ENCODE data around the gene WDFY2.

WDFY2 gene

DNA sequence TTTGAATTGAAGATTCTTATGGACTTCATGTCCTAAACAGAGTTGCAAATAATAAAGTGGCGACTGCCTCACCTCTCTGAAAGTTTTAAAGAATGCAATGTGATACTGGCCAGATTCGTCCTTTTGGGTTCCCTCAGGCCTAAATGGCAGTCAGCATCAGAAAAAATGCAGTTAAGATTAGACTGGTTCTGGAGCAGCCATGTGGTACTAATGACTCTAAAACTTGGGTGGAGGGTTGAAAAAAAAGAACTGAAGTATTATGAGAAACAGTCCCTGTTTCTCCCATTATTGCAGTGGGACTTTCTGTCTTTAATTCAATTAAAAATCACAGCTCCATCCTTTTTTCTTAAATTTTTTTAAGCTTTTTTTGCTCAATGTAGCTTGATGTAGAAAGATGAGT is 37.3 kb downstream of the WDFY2 start:
- no peak overlapping the region for H3K4me3 ChIP-seq (replicated peaks in 1 of 2; ENCODE audit: low read depth in 2 of 2, low read length in 2 of 2)
- DNase-seq (ENCODE audit: low read depth in 2 of 2), result no peak
- TF ChIP-seq, protein P1, sequence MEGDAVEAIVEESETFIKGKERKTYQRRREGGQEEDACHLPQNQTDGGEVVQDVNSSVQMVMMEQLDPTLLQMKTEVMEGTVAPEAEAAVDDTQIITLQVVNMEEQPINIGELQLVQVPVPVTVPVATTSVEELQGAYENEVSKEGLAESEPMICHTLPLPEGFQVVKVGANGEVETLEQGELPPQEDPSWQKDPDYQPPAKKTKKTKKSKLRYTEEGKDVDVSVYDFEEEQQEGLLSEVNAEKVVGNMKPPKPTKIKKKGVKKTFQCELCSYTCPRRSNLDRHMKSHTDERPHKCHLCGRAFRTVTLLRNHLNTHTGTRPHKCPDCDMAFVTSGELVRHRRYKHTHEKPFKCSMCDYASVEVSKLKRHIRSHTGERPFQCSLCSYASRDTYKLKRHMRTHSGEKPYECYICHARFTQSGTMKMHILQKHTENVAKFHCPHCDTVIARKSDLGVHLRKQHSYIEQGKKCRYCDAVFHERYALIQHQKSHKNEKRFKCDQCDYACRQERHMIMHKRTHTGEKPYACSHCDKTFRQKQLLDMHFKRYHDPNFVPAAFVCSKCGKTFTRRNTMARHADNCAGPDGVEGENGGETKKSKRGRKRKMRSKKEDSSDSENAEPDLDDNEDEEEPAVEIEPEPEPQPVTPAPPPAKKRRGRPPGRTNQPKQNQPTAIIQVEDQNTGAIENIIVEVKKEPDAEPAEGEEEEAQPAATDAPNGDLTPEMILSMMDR (IDR thresholded peaks at IDR 0.05; ENCODE audit: low read depth, low read length), result no peak

DNA sequence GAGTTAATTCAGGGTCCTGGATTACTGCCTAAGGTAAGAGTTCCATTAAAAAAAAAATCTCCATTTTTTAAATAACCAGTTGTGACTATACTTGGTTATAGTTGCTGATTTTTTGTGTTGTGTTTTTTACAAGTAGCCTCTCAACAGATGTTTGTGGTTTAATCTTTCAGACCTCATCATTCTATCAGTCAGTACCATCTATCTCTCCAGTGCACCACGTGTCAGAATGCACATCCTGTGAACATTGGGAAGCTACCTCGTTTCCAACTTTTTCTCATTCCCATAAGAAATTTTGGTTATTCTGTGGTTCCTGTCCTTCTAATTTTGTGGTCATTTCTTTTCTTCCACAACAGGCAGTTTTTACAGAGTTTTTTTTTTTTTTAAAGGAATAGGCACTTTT is 39.2 kb downstream of the WDFY2 start:
- no peak for DNase-seq (ENCODE audit: low read depth in 2 of 2)
- TF ChIP-seq, protein P1 (IDR thresholded peaks at IDR 0.05; ENCODE audit: low read depth, low read length), result no peak
- H3K4me3 ChIP-seq (replicated peaks in 1 of 2; ENCODE audit: low read depth in 2 of 2, low read length in 2 of 2), result no peak overlapping the region

DNA sequence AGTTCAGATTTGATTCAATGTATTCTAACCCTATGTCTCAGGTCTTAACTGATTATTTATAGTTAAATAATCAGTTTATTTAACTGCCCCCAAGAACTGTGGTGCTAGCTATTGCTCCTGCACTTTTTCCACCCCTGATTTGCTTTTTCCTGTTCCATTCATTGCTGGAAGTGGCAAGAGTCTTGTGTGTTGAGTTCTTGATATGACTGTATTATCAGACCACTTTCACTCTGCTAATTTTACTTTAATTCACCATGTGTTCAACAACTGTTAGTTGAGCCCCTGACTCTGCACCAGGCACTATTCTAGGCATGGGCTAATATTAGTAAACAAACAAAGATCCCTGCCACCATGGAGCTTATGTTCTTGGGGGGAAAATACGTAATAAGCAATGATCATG is 39.9 kb downstream of the WDFY2 start:
- TF ChIP-seq, protein P1 (IDR thresholded peaks at IDR 0.05; ENCODE audit: low read depth, low read length), result no peak
- no peak for DNase-seq (ENCODE audit: low read depth in 2 of 2)
- no peak overlapping the region for H3K4me3 ChIP-seq (replicated peaks in 1 of 2; ENCODE audit: low read depth in 2 of 2, low read length in 2 of 2)

DNA sequence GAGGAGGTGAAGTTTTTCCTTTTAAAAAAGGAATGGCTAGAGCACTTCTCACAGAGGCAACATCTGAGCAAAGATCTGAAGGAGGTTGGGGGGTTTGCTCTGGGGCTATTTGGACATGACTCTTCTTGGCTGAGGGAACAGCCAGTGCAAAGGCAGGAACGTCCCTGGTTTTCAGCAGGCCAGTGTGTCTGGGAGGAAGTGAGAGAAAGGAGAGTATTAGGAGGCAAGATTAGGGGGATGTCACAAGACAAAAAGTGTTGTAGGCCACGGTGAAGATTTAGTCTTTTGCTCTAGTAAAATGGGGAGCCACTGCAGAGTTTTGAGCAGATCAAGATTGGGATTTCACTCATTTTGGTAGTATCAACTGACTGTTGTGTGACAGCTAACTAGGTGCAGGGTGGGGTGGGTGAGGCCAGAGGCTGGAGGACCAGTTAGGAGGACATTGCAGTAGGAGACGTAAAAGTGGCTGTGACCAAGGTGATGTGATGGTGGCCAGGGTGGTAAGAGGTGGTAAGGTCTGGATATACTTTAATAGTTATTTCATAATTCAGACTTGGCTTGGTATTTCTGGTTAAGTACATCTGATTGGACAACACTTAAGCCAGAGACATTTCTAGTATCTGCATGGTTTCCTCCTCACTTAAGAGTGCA is 40.6 kb downstream of the WDFY2 start:
- no peak overlapping the region for H3K4me3 ChIP-seq (replicated peaks in 1 of 2; ENCODE audit: low read depth in 2 of 2, low read length in 2 of 2)
- TF ChIP-seq, protein P1 (IDR thresholded peaks at IDR 0.05; ENCODE audit: low read depth, low read length), result no peak
- no peak for DNase-seq (ENCODE audit: low read depth in 2 of 2)

DNA sequence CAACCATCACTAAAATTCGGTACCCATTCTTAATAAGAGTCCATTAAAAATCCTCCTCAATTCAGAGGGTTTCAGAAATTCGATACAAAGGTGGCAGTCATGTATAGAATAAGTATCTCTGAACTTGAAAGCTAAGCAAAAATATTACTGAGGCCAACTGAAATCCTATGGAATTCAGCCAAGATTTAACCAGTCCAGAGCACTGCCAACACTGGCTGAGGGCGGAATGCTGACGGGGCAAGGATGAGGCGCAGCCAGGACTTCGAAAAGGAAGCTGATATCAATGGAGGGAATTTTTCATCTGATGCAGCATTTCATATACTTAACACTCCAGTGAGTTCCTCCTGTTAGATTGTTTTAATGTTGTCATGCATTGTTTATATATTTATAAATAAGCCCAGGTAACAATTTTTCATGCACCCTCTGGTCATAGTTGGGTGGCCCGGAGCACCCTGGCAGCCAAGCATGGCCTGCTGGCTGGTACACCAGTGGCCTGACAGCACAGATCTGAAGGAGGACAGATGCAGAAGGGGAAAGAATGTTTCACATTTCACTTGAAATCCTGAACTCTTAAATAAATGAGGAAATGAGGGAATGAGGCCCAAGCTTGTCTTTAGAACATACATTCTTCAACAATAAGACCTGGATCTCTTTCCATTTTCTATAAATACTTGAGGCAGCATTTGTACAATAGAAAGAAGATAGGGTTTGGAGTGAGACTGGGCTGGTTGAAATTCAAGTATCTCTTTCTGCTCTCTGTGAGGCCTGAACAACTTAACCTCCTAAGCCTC is 41.5 kb downstream of the WDFY2 start:
- TF ChIP-seq, protein P1 (IDR thresholded peaks at IDR 0.05; ENCODE audit: low read depth, low read length), result no peak
- no peak overlapping the region for H3K4me3 ChIP-seq (replicated peaks in 1 of 2; ENCODE audit: low read depth in 2 of 2, low read length in 2 of 2)
- DNase-seq (ENCODE audit: low read depth in 2 of 2), result peak in 1 of 2 donors; percentile 70

DNA sequence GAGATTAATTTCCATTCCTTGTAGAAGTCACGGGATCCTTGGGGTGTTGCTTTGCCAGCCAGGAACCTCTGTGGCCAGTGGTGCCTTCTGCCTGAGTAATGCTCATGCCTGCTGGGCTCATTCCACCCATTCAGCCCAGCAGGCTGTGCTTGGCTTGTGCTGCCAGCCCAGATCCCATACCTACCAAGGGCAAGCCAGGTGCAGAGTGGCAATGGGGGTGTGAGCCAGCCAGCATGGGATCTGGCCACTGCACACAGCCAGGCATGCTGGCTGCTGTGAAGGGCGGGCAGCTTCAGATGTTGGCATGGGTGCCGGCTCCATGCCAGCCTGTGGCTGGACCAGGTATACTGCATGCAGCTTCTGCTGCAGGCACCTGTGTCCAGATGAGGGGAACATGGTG is 42.5 kb downstream of the WDFY2 start:
- no peak for DNase-seq (ENCODE audit: low read depth in 2 of 2)
- TF ChIP-seq, protein P1 (IDR thresholded peaks at IDR 0.05; ENCODE audit: low read depth, low read length), result no peak
- H3K4me3 ChIP-seq (replicated peaks in 1 of 2; ENCODE audit: low read depth in 2 of 2, low read length in 2 of 2), result no peak overlapping the region
